H9 (cell line): Measurements from ENCODE around the gene KNG1. TPM values are rescaled to one million over a fixed set of nuclear protein-coding genes. Genes with fewer than 3 reads are reported as not detected.

Experiments used
- DNase-seq: peaks from one replicate; pipeline ENCODE4 v3.0.0-alpha.2; 2017
- H2AFZ ChIP-seq: one replicate; pipeline ENCODE4 v1.6.1; 2013; ENCODE audit warnings: mild to moderate bottlenecking, low read length, control low read depth, moderate library complexity
- H2AK5ac ChIP-seq: 2 replicates; pipeline ENCODE4 v1.6.1; 2013; ENCODE audit warnings: low read length, control low read depth, mixed read lengths; ENCODE audit not compliant: insufficient read length
- H2BK120ac ChIP-seq: one replicate; pipeline ENCODE4 v1.6.1; 2013; ENCODE audit warnings: low read depth, mild to moderate bottlenecking, low read length, control low read depth, inconsistent platforms; ENCODE audit not compliant: poor library complexity, severe bottlenecking
- H2BK12ac ChIP-seq: 2 replicates; pipeline ENCODE4 v1.6.1; 2013; ENCODE audit warnings: low read length, control low read depth, mixed read lengths, low read depth; ENCODE audit not compliant: insufficient read length
- H2BK15ac ChIP-seq: 2 replicates; pipeline ENCODE4 v1.6.1; 2013; ENCODE audit warnings: low read depth, low read length, control low read depth
- H2BK20ac ChIP-seq: one replicate; pipeline ENCODE4 v1.6.1; 2013; ENCODE audit warnings: low read depth, mild to moderate bottlenecking, low read length, control low read depth, inconsistent platforms; ENCODE audit not compliant: poor library complexity, severe bottlenecking
- H2BK5ac ChIP-seq: 2 replicates; pipeline ENCODE4 v1.6.1; 2013; ENCODE audit warnings: low read length, control low read depth, mixed read lengths; ENCODE audit not compliant: insufficient read length
- H3K14ac ChIP-seq: 2 replicates; pipeline ENCODE4 v1.6.1; 2013; ENCODE audit warnings: low read length, control low read depth; ENCODE audit not compliant: insufficient read depth
- H3K18ac ChIP-seq: 2 replicates; pipeline ENCODE4 v1.6.1; 2013; ENCODE audit warnings: low read depth, mild to moderate bottlenecking, mixed read lengths, low read length, control low read depth; ENCODE audit not compliant: insufficient read length
- H3K23ac ChIP-seq: 2 replicates; pipeline ENCODE4 v1.6.1; 2013; ENCODE audit warnings: low read length, control low read depth, mixed read lengths, low read depth; ENCODE audit not compliant: insufficient read length
- H3K23me2 ChIP-seq: 2 replicates; pipeline ENCODE4 v1.6.1; 2013; ENCODE audit warnings: low read depth, mild to moderate bottlenecking, mixed read lengths, low read length, control low read depth; ENCODE audit not compliant: insufficient read length, poor library complexity, severe bottlenecking
- H3K27ac ChIP-seq: 2 replicates; pipeline ENCODE4 v1.5.1; 2013; ENCODE audit warnings: low read length, control low read depth, mixed read lengths, low read depth; ENCODE audit not compliant: insufficient read length
- H3K27me3 ChIP-seq: 2 replicates; pipeline ENCODE4 v1.6.1; 2013; ENCODE audit warnings: low read length, control low read depth, inconsistent platforms; ENCODE audit not compliant: insufficient read depth
- H3K4ac ChIP-seq: 2 replicates; pipeline ENCODE4 v1.6.1; 2013; ENCODE audit warnings: low read depth, mild to moderate bottlenecking, control low read depth, inconsistent platforms, low read length, moderate library complexity
- H3K4me1 ChIP-seq: 2 replicates; pipeline ENCODE4 v1.6.1; 2013; ENCODE audit warnings: low read length, control low read depth, inconsistent platforms; ENCODE audit not compliant: insufficient read depth
- H3K4me2 ChIP-seq: 2 replicates; pipeline ENCODE4 v1.6.1; 2013; ENCODE audit warnings: low read length, control low read depth, mixed read lengths; ENCODE audit not compliant: insufficient read length, insufficient read depth
- H3K56ac ChIP-seq: 2 replicates; pipeline ENCODE4 v1.6.1; 2013; ENCODE audit warnings: low read depth, mild to moderate bottlenecking, mixed read lengths, low read length, control low read depth; ENCODE audit not compliant: insufficient read length
- H3K79me1 ChIP-seq: 2 replicates; pipeline ENCODE4 v1.6.1; 2013; ENCODE audit warnings: low read depth, mild to moderate bottlenecking, moderate library complexity, low read length, control low read depth, inconsistent platforms; ENCODE audit not compliant: insufficient read depth, poor library complexity, severe bottlenecking
- H3K79me2 ChIP-seq: 2 replicates; pipeline ENCODE4 v1.6.1; 2013; ENCODE audit warnings: low read length, control low read depth, inconsistent platforms; ENCODE audit not compliant: insufficient read depth
- H3K9ac ChIP-seq: 2 replicates; pipeline ENCODE4 v1.6.1; 2013; ENCODE audit warnings: low read length, control low read depth, mixed read lengths; ENCODE audit not compliant: insufficient read length; ENCODE audit errors: extremely low read depth
- H3K9me3 ChIP-seq: one replicate; pipeline ENCODE4 v1.6.1; 2013; ENCODE audit warnings: low read depth, low read length, inconsistent platforms; ENCODE audit not compliant: control insufficient read depth
- H3T11ph ChIP-seq: one replicate; pipeline ENCODE4 v1.6.1; 2013; ENCODE audit warnings: mild to moderate bottlenecking, low read length, control low read depth, inconsistent platforms
- H4K20me1 ChIP-seq: one replicate; pipeline ENCODE4 v1.6.1; 2013; ENCODE audit not compliant: control insufficient read depth, insufficient read length, insufficient read depth
- H4K5ac ChIP-seq: 2 replicates; pipeline ENCODE4 v1.6.1; 2013; ENCODE audit warnings: low read depth, mild to moderate bottlenecking, mixed read lengths, low read length, control low read depth; ENCODE audit not compliant: insufficient read length
- H4K8ac ChIP-seq: replicated peaks from 2 replicates; pipeline ENCODE4 v1.6.1; 2013; ENCODE audit warnings: low read length, control low read depth, mixed read lengths, low read depth; ENCODE audit not compliant: insufficient read length
- H4K91ac ChIP-seq: 2 replicates; pipeline ENCODE4 v1.6.1; 2013; ENCODE audit warnings: low read depth, mild to moderate bottlenecking, moderate library complexity, mixed read lengths, low read length, control low read depth; ENCODE audit not compliant: insufficient read length
- H3K27ac Mint-ChIP-seq, 3 experiments: 2 replicates in 2 of 3; 3 replicates in 1 of 3; pipeline ENCODE4 v1.8.0; 2020 to 2021; ENCODE audit warnings: mixed read lengths in 3 of 3, mild to moderate bottlenecking in 1 of 3, moderate library complexity in 1 of 3
- H3K27me3 Mint-ChIP-seq: 2 replicates; pipeline ENCODE4 v1.8.0; 2021; ENCODE audit warnings: low read depth, mild to moderate bottlenecking, moderate library complexity, mixed read lengths
- H3K36me3 Mint-ChIP-seq, 3 experiments: 2 replicates in 2 of 3; 3 replicates in 1 of 3; pipeline ENCODE4 v1.8.0; 2020 to 2021; ENCODE audit warnings: low read depth in 3 of 3, mixed read lengths in 3 of 3; ENCODE audit not compliant: insufficient read depth in 1 of 3
- H3K4me1 Mint-ChIP-seq, 2 experiments: 2 replicates each; pipeline ENCODE4 v1.8.0; 2020; ENCODE audit warnings: mixed read lengths in 2 of 2
- H3K4me3 Mint-ChIP-seq, 2 experiments: 2 replicates in 1 of 2; 3 replicates in 1 of 2; pipeline ENCODE4 v1.8.0; 2020 to 2021; ENCODE audit warnings: mild to moderate bottlenecking in 2 of 2, mixed read lengths in 2 of 2, moderate library complexity in 1 of 2
- H3K9me3 Mint-ChIP-seq, 2 experiments: 2 replicates in 1 of 2; 3 replicates in 1 of 2; pipeline ENCODE4 v1.8.0; 2020; ENCODE audit warnings: mild to moderate bottlenecking in 2 of 2, mixed read lengths in 2 of 2, moderate library complexity in 1 of 2
- CTCF ChIP-seq: fragments of 200-600 bp; sonication (generic); conservative IDR thresholded peaks from 3 replicates; pipeline ENCODE4 v1.8.0; 2021; ENCODE audit warnings: antibody characterized with exemption, mild to moderate bottlenecking
- WGBS: extraction: QIAGEN DNeasy Blood & Tissue Kit; methylation state at CpG from one replicate; pipeline ENCODE4 v1.1.7; 2013; ENCODE audit warnings: missing lambda C conversion rate, low lambda C conversion rate, mixed read lengths; ENCODE audit not compliant: insufficient read length; ENCODE audit errors: extremely low coverage; 5-methylcytosine and 5-hydroxymethylcytosine counted together
- total RNA-seq: library from RNA; stranded (reverse); gene quantifications from 2 replicates; pipeline ENCODE4 v1.2.1, GENCODE V29; 2021

KNG1 gene
- total RNA-seq, 1 experiment from 2014 or later = not detected

- peaks cover 0 to 9% of the 10 kb centered on the region in 2 experiments; a peak in 2 of 4 replicates for H3K4me1 Mint-ChIP-seq
- no peak overlapping the region for H3K27ac Mint-ChIP-seq
- Histone ChIP-seq H3K4me1 (no peaks in the 10 kb centered on the region), H3K9me3 (no peaks in the 10 kb centered on the region), H4K20me1 (no peaks in the 10 kb centered on the region), H3K79me2 (no peaks in the 10 kb centered on the region), H3K56ac (no peak overlapping the region), H3K4ac (no peak overlapping the region), H4K8ac (no peak overlapping the region), H3K23me2 (no peaks in the 10 kb centered on the region), H2BK5ac (no peak overlapping the region), H3K18ac (no peak overlapping the region), H2AK5ac (no peak overlapping the region), H2BK20ac (no peak overlapping the region), H4K91ac (no peak overlapping the region), H3T11ph (no peak overlapping the region), H4K5ac (no peak overlapping the region), H2BK12ac (no peak overlapping the region), H3K27me3 (no peaks in the 10 kb centered on the region), H2BK15ac (no peak overlapping the region), H2AFZ (no peak overlapping the region), H3K23ac (no peak overlapping the region), H3K9ac (no peak overlapping the region), H3K79me1 (no peaks in the 10 kb centered on the region), H3K14ac (no peak overlapping the region), H2BK120ac (no peak overlapping the region), H3K4me2 (no peak overlapping the region), H3K27ac (no peak overlapping the region)
- DNase-seq = no peak
- H3K27me3 Mint-ChIP-seq = peaks cover 3% of the 10 kb centered on the region
- no CpG with 5 or more reads among the region's 1 CpG for WGBS
- no peak overlapping the region for H3K4me3 Mint-ChIP-seq
- peaks cover 10 to 13% of the 10 kb centered on the region in 2 experiments for H3K9me3 Mint-ChIP-seq
- TF ChIP-seq CTCF = no peak
- peaks cover 5 to 12% (median 6%) of the 10 kb centered on the region in 3 experiments for H3K36me3 Mint-ChIP-seq
Measured at GRCh38 chr3:186680869-186681268, 36.3 kb upstream of the KNG1 start.
